ENCODE results near the gene ATP6V1G2. TPM values are rescaled to one million over a fixed set of nuclear protein-coding genes. Genes with fewer than 3 reads are reported as not detected.

Gene ATP6V1G2
- total and polyA plus RNA-seq, 2 experiments from 2014 or later: 2.4 to 2.7 TPM

- H3K4me3 ChIP-seq: no peak overlapping the region
- 0 out of 2 replicates have a peak, but pooled peaks cover 2% of the 10 kb centered on the region for H3F3A ChIP-seq (replicated peaks; ENCODE audit: low read depth)
- Mint-ChIP-seq H3K27ac (no peak overlapping the region), H3K36me3 (ENCODE audit: low read depth) (peaks cover 25% of the 10 kb centered on the region), H3K27me3 (ENCODE audit: insufficient read depth, low read depth, poor library complexity) (peaks cover 3% of the 10 kb centered on the region), H3K9me3 (no peaks in the 10 kb centered on the region; the same call in 2 of the 3 replicates), H3K4me1 (peaks cover 18% of the 10 kb centered on the region), H3K4me3 (no peak overlapping the region)
- no peaks in the 10 kb centered on the region for H3K36me3 ChIP-seq (ENCODE audit: insufficient read depth)
- H2AFZ ChIP-seq: no peak overlapping the region
- H3K4me2 ChIP-seq: no peak overlapping the region
- H3K27ac ChIP-seq (ENCODE audit: low read depth): no peak overlapping the region
- peaks cover 3% of the 10 kb centered on the region; the same call in 1 of the 2 replicates for H3K4me1 ChIP-seq (ENCODE audit: insufficient read depth)
- no peaks in the 10 kb centered on the region for H3K9me2 ChIP-seq (ENCODE audit: insufficient read depth)
- DNase-seq (ENCODE audit: low spot score) (no peak), ATAC-seq (no peak)
- TF ChIP-seq CREB1 (CRISPR knock-in tag; IDR thresholded peaks at IDR 0.05; ENCODE audit: low read depth): no peak
- TF ChIP-seq CTCF (conservative IDR thresholded peaks at IDR 0.05; ENCODE audit: low read depth in 2 of 2): no peak
- TF ChIP-seq ZNF331 (CRISPR knock-in tag; IDR thresholded peaks at IDR 0.05; ENCODE audit: low read depth): no peak
- TF ChIP-seq EZH2phosphoT487 (IDR thresholded peaks at IDR 0.05; ENCODE audit: unreplicated experiment): no peak
- TF ChIP-seq ZNF462 (CRISPR knock-in tag; IDR thresholded peaks at IDR 0.05): no peak
- TF ChIP-seq REST (IDR thresholded peaks at IDR 0.05; ENCODE audit: unreplicated experiment): no peak
- H3K79me2 ChIP-seq (replicated peaks; ENCODE audit: insufficient read depth): no peaks in the 10 kb centered on the region
- no peaks in the 10 kb centered on the region for H4K20me1 ChIP-seq (replicated peaks; ENCODE audit: insufficient read depth)
- H3K27me3 ChIP-seq (ENCODE audit: insufficient read depth): no peaks in the 10 kb centered on the region
These were observed 14.3 kb upstream of the ATP6V1G2 start for GRCh38 chr6:31560697-31561058.

All from GM23338 (cell line).